Measurements from ENCODE around the gene PSIP1. TPM values are rescaled to one million over a fixed set of nuclear protein-coding genes. Genes with fewer than 3 reads are reported as not detected.
A peak's percentile ranks its signal among the peaks of the same experiment; 100 is the strongest.

Gene PSIP1
- total RNA-seq, 1 experiment from 2014 or later = 302 TPM

DNA sequence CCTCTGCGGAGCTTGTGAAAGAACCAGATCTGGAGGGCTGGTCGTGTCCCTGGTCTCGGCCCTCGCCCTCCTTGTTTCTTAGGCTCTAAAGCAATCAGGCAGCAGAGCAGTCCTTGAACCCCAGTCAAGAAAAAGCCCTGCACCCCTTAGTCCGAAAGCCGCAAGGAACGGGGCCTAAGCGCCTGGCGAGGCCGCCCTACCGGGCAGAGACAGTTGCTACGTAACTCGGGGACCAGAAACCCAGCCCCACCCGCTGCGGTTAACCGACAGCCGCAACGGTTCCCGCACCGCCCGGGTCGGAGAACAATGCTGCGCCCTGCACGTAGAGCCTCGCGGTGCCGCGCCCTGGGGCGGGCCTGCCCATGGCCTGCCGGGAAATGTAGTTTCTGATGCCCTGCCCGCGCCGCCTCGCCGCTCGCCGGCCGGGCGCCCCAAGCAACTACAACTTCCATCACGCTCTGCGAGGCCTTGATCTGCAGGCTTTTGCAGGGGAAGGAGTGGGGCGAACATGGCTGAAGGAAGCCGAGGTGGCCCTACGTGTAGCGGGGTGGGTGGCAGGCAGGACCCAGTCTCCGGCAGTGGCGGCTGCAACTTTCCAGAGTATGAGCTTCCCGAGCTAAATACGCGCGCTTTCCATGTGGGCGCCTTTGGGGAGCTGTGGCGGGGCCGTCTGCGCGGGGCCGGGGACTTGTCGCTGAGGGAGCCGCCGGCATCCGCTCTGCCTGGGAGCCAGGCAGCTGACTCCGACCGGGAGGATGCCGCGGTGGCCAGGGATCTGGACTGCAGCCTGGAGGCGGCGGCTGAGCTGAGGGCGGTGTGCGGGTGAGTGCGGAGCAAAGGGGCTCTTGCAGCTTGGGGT is 88.2 kb downstream of the PSIP1 start, which contains the start of gene SNAPC3 (continued):
- TF ChIP-seq FOXP1 (CRISPR knock-in tag; IDR thresholded peaks at IDR 0.05; ENCODE audit: borderline replicate concordance) (peak; percentile 47; the same call in 1 of the 2 replicates), ZBTB43 (CRISPR knock-in tag; IDR thresholded peaks at IDR 0.05) (peak; percentile 59; the same call in 1 of the 2 replicates), TCF7 (CRISPR knock-in tag; IDR thresholded peaks at IDR 0.05; ENCODE audit: low read depth) (no peak), PRDM15 (CRISPR knock-in tag; IDR thresholded peaks at IDR 0.05) (0 out of 2 replicates have a peak, but pooled peaks have one; percentile 6), JUN (CRISPR knock-in tag; IDR thresholded peaks at IDR 0.05) (no peak), E2F5 (CRISPR knock-in tag; IDR thresholded peaks at IDR 0.05) (peak; percentile 85; the same call in 1 of the 2 replicates), CTCF (IDR thresholded peaks at IDR 0.05) (no peak), SP1 (CRISPR knock-in tag; conservative IDR thresholded peaks at IDR 0.05) (peak; percentile 91), GABPB1 (CRISPR knock-in tag; IDR thresholded peaks at IDR 0.05) (peak; percentile 72), ZNF281 (CRISPR knock-in tag; IDR thresholded peaks at IDR 0.05) (no peak), NFYB (CRISPR knock-in tag; conservative IDR thresholded peaks at IDR 0.05; ENCODE audit: low read depth) (no peak), ZNF263 (CRISPR knock-in tag; IDR thresholded peaks at IDR 0.05; ENCODE audit: low read depth) (no peak), NFE2L1 (CRISPR knock-in tag; IDR thresholded peaks at IDR 0.05) (peak; percentile 42; the same call in 1 of the 2 replicates), E2F1 (CRISPR knock-in tag; IDR thresholded peaks at IDR 0.05) (no peak), CREM (CRISPR knock-in tag; IDR thresholded peaks at IDR 0.05) (peak; percentile 86; the same call in 1 of the 2 replicates), FOXK1 (CRISPR knock-in tag; IDR thresholded peaks at IDR 0.05) (peak; percentile 44), ZBTB21 (CRISPR knock-in tag; IDR thresholded peaks at IDR 0.05; ENCODE audit: borderline replicate concordance) (peak; percentile 28; the same call in 1 of the 2 replicates), ZNF219 (CRISPR knock-in tag; IDR thresholded peaks at IDR 0.05; ENCODE audit: borderline replicate concordance) (no peak), ZNF317 (CRISPR knock-in tag; IDR thresholded peaks at IDR 0.05; ENCODE audit: borderline replicate concordance, low read depth) (no peak)
- TF ChIP-seq, protein P1, sequence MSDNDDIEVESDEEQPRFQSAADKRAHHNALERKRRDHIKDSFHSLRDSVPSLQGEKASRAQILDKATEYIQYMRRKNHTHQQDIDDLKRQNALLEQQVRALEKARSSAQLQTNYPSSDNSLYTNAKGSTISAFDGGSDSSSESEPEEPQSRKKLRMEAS (CRISPR knock-in tag; IDR thresholded peaks at IDR 0.05) = peak; percentile 86
- TF ChIP-seq, protein P2, sequence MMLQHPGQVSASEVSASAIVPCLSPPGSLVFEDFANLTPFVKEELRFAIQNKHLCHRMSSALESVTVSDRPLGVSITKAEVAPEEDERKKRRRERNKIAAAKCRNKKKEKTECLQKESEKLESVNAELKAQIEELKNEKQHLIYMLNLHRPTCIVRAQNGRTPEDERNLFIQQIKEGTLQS (CRISPR knock-in tag; conservative IDR thresholded peaks at IDR 0.05) = no peak
- TF ChIP-seq, protein P3, sequence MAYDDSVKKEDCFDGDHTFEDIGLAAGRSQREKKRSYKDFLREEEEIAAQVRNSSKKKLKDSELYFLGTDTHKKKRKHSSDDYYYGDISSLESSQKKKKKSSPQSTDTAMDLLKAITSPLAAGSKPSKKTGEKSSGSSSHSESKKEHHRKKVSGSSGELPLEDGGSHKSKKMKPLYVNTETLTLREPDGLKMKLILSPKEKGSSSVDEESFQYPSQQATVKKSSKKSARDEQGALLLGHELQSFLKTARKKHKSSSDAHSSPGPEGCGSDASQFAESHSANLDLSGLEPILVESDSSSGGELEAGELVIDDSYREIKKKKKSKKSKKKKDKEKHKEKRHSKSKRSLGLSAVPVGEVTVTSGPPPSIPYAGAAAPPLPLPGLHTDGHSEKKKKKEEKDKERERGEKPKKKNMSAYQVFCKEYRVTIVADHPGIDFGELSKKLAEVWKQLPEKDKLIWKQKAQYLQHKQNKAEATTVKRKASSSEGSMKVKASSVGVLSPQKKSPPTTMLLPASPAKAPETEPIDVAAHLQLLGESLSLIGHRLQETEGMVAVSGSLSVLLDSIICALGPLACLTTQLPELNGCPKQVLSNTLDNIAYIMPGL (CRISPR knock-in tag; IDR thresholded peaks at IDR 0.05) = peak; percentile 66; the same call in 1 of the 2 replicates

Measured in WTC11 (cell line).